ENCODE data around the gene TNFSF4. TPM values are rescaled to one million over a fixed set of nuclear protein-coding genes. Genes with fewer than 3 reads are reported as not detected.

TNFSF4 gene, protein sequence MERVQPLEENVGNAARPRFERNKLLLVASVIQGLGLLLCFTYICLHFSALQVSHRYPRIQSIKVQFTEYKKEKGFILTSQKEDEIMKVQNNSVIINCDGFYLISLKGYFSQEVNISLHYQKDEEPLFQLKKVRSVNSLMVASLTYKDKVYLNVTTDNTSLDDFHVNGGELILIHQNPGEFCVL
- total RNA-seq = 2.3 and 14.0 TPM in 2 replicates

DNA sequence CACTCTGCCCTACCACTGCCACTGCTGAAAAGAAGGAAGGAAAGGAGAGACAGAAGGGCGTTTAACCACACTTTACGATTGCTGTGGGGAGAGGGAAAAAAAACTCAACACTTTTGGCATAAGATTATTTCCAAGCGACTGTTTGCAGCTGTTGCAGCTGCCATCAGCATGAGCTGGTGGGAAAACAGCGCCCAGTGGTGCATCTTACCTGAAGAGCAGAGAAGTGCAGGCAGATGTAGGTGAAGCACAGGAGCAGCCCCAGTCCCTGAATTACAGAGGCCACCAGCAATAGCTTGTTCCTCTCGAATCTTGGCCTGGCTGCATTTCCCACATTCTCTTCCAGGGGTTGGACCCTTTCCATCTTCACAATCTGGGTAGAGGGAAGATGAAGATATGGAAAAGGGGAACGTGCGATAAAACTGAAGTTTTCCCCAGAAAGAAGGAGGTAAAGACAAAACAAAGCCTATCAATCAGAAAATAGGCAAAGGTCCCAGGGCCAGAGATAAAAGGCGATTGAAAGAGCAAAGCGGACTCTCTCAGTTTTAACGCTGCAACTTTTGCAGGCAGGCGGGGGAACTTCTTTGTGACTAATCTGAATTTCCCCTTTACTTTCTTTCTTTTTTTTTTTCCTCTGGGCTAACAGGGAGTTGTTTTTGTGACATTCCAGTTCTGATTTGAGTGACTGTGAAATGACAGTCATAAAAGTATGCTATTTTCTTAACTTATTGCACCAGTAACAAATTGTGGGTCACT lies at the start of gene TNFSF4:
TNFSF4 (minus strand) TSS at position 516 of the 753 bp plus-strand sequence; CDS start at position 361, 155 bp downstream.

Other genes with a start within 250 kb of the TNFSF4 start
- gene TNFSF18, start 156.4 kb downstream of the TNFSF4 start, total RNA-seq = 0.58 and 0.85 TPM in 2 replicates

All from regular cardiac myocyte (primary cell).